Adipocyte (in vitro differentiated cells): Measurements from ENCODE around the gene PRKAR2A.
"Not testable (repeated sequence)": the region's sequence is repeated elsewhere in the genome, so short reads cannot be mapped to it uniquely, and the experiment has no call there.

ENCODE experiments used
- DNase-seq: peaks from one replicate; pipeline ENCODE4 v3.0.0-alpha.2; 2015; ENCODE audit warnings: low read depth
- H3K27me3 ChIP-seq: replicated peaks from 2 replicates; pipeline ENCODE4 v1.7.0; 2013; ENCODE audit warnings: mild to moderate bottlenecking, low read length, moderate library complexity; ENCODE audit not compliant: control insufficient read depth, insufficient read depth
- H3K36me3 ChIP-seq: 2 replicates; pipeline ENCODE4 v1.7.0; 2013; ENCODE audit warnings: low read length, mild to moderate bottlenecking, moderate library complexity; ENCODE audit not compliant: control insufficient read depth, insufficient read depth, severe bottlenecking
- H3K4me1 ChIP-seq: 2 replicates; pipeline ENCODE4 v1.7.0; 2013; ENCODE audit warnings: mild to moderate bottlenecking, low read length, moderate library complexity; ENCODE audit not compliant: control insufficient read depth, insufficient read depth
- H3K4me3 ChIP-seq: 2 replicates; pipeline ENCODE4 v1.7.0; 2013; ENCODE audit warnings: mild to moderate bottlenecking, low read length, moderate library complexity
- H3K9ac ChIP-seq: 2 replicates; pipeline ENCODE4 v1.7.0; 2013; ENCODE audit warnings: mild to moderate bottlenecking, low read length, moderate library complexity
- H3K9me3 ChIP-seq: 2 replicates; pipeline ENCODE4 v1.7.0; 2013; ENCODE audit warnings: mild to moderate bottlenecking, low read length, moderate library complexity; ENCODE audit not compliant: control insufficient read depth

The PRKAR2A gene

DNA sequence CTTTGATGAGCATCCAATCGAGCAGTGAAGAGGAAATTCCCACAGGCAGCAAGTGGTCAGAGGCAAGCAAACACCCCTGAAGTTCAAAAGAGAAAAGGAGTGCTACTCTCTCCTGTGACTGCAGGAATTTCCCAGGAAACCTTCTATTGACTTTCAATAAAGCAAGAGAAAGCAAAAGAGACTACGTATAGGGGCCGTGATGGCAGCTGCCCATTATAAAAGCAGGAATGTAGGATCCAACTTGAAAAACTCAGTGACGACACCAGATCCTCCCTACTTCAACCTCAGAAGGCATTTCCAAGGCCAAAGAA lies 77.5 kb downstream of the PRKAR2A start:
- Histone ChIP-seq H3K27me3 (no peaks in the 10 kb centered on the region), H3K9ac (no peak overlapping the region), H3K9me3 (no peaks in the 10 kb centered on the region), H3K4me1 (no peaks in the 10 kb centered on the region), H3K36me3 (peaks cover 67% of the 10 kb centered on the region), H3K4me3 (no peak overlapping the region)
- no peak for DNase-seq

DNA sequence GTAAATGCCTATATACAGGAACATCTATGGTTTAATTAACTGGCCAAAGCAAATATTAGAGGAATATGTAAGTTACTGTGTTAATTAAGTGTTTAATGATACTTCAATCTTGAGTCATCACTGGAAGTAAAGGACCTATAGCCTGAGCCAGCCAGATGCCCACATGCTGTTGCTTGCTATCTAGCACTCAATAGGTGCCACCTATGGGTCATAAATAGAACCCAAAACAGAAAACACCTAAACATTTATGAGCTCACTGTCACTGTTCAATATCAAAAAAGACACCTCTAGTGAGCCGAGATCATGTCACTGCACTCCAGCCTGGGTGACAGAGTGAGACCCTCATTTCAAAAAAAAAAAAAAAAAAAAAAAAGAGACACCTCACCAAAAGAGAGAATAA lies 82.3 kb downstream of the PRKAR2A start:
- H3K27me3 ChIP-seq = no peaks in the 10 kb centered on the region
- no peaks in the 10 kb centered on the region for H3K9me3 ChIP-seq
- H3K4me3 ChIP-seq = no peak overlapping the region
- H3K4me1 ChIP-seq = no peaks in the 10 kb centered on the region
- peaks cover 64% of the 10 kb centered on the region for H3K36me3 ChIP-seq
- DNase-seq = peak; percentile 11
- H3K9ac ChIP-seq = no peak overlapping the region

DNA sequence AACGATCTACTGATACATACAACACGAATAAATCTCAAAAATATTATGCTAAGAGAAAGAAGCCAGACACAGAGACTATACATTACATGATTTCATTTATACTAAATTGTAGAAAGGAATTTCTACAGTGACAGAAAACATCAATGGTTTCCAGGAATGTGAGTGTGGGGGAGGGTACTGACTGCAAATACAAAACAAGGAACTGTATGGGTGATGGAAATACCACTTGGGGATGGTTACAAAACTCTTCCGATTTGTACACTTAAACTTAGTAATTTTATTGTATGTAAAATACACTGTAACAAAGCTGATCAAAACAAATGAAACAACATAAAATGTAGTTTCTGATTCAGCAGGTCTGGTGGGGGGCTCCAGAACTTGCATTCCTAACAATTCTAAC lies 84.9 kb downstream of the PRKAR2A start:
- no peaks in the 10 kb centered on the region for H3K9me3 ChIP-seq
- no peak overlapping the region for H3K9ac ChIP-seq
- peaks cover 74% of the 10 kb centered on the region for H3K36me3 ChIP-seq
- H3K4me1 ChIP-seq = no peaks in the 10 kb centered on the region
- no peak for DNase-seq
- H3K4me3 ChIP-seq = no peak overlapping the region
- no peaks in the 10 kb centered on the region for H3K27me3 ChIP-seq

DNA sequence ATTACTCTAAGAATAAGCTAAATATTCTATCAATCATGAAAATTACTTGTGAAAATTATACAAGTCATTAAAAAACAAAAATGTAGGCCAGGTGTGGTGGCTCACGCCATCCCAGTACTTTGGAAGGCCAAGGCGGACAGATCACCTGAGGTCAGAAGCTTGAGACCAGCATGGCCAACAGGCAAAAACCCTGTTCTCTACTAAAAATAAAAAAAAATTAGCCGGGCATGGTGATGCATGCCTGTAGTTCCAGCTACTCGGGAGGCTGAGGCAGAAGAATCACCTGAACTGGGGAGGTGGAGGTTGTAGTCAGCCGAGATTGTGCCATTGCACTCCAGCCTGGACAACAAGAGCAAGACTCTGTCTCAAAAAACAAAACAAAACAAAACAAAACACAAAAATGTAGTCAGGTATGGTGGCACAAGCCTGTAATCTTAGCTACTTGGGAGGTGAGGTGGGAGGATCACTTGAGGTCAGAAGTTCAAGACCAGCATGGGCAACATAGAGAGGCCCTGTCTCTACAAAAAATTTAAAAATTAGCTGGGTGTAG lies 87.6 kb downstream of the PRKAR2A start:
- H3K9me3 ChIP-seq, H3K27me3 ChIP-seq, H3K4me3 ChIP-seq, H3K4me1 ChIP-seq, DNase-seq, H3K9ac ChIP-seq: not testable (repeated sequence)
- H3K36me3 ChIP-seq = peaks cover 84% of the 10 kb centered on the region

DNA sequence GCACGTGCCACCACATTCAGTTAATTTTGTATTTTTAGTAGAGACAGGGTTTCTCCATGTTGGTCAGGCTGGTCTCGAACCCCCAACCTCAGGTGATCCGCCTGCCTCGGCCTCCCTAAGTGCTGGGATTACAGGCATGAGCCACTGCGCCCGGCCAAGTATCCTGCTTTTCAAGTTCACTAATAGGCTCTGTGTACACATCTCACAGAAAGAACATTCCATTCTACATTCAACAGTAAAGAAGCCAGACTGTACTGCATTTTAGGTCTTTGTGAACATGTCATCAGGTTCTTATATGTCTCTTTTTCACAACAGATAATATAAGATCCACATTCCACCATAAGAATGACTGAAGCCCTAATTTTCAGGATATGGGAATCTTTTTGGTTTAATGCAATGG lies 88.1 kb downstream of the PRKAR2A start:
- not testable (repeated sequence) for H3K4me3 ChIP-seq, H3K9me3 ChIP-seq, H3K4me1 ChIP-seq, H3K27me3 ChIP-seq, H3K9ac ChIP-seq
- peaks cover 80% of the 10 kb centered on the region for H3K36me3 ChIP-seq
- peak; percentile 22 for DNase-seq

DNA sequence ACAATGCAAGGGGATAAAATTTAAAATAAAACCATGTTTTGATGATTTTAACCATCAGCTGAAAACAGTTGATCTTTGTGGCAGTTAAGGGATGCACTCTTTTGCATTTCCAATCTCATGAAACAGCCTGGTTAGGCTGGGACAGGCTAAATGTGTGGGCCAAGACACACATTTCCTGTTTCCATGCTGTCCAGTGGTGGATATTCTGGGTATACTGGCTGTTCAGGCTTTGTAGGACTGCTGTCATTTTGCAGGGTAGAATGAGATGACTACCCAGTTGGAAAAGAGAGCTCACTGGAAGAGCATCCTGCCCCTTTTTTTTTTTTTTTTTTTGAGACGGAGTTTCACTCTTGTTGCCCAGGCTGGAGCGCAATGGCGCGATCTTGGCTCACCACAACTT lies 88.6 kb downstream of the PRKAR2A start:
- Histone ChIP-seq H3K4me1 (peaks cover 3% of the 10 kb centered on the region), H3K36me3 (peaks cover 80% of the 10 kb centered on the region), H3K9me3 (no peaks in the 10 kb centered on the region), H3K4me3 (no peak overlapping the region), H3K9ac (no peak overlapping the region), H3K27me3 (no peaks in the 10 kb centered on the region)
- DNase-seq = no peak

DNA sequence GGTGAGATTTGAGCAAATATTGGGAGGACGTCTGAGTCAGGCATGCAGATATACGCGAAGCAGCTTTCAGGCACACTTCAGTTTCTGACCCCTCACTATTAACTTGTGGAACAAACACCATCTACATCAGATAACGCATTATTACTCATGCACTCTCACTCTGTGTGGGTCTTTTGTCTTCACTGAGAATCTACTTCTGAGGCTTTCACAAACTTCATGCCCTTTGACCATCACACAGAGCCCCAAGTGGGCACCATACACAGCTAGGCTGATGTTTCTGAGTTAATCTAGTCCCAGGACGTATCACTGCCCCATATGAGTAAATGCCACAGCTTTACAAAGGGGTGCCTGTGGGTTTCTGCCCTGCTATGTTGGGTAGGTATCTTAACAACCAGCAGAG lies 91.0 kb downstream of the PRKAR2A start:
- no peak overlapping the region for H3K4me3 ChIP-seq
- H3K36me3 ChIP-seq = peaks cover 76% of the 10 kb centered on the region
- no peaks in the 10 kb centered on the region for H3K9me3 ChIP-seq
- H3K27me3 ChIP-seq = no peaks in the 10 kb centered on the region
- peaks cover 3% of the 10 kb centered on the region for H3K4me1 ChIP-seq
- no peak for DNase-seq
- no peak overlapping the region for H3K9ac ChIP-seq

DNA sequence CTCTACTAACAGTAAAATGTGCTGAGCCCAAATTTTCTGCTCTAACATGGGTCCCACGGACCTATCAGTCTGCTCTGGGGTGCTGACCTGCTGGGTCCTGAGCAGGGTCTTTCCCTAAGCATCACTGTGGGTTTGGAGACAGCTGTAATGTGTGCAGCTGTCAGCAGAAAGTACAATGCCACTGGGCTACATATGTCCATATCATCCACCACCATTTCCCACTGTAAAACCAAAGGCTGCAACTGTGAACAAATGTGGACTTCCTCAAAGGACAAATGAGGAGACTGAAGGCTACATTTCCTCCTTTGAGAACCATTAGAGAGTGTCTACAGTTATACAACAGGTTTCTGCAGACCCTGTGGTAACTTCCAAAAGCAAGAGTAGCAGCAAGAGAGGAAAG lies 96.8 kb downstream of the PRKAR2A start:
- H3K9ac ChIP-seq = no peak overlapping the region
- H3K36me3 ChIP-seq = peaks cover 83% of the 10 kb centered on the region
- no peak overlapping the region for H3K4me3 ChIP-seq
- H3K4me1 ChIP-seq = peaks cover 14% of the 10 kb centered on the region
- no peaks in the 10 kb centered on the region for H3K27me3 ChIP-seq
- no peaks in the 10 kb centered on the region for H3K9me3 ChIP-seq
- DNase-seq = no peak

DNA sequence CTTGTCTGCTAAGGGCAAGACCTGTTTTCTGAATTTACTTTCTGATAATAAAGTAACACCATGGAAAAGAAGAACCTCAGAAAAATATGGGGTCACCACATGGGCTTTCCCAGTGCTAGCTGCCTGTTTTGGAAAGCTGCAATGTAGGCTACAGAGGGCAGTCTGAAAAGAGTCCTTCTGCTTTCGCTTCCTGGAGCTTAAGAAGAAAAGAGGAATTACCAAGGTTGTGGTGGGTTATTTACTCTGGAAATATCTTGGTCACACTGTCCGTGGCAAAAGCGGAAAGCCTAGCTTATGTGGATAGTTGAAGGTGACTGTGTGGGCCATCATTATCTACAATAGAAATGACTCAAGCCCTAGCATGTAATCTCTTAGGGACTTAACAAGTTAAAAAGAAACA lies 98.9 kb downstream of the PRKAR2A start:
- Histone ChIP-seq H3K4me3 (no peak overlapping the region), H3K27me3 (no peaks in the 10 kb centered on the region), H3K4me1 (peaks cover 11% of the 10 kb centered on the region), H3K36me3 (peaks cover 77% of the 10 kb centered on the region), H3K9me3 (peaks cover 5% of the 10 kb centered on the region), H3K9ac (no peak overlapping the region)
- no peak for DNase-seq

DNA sequence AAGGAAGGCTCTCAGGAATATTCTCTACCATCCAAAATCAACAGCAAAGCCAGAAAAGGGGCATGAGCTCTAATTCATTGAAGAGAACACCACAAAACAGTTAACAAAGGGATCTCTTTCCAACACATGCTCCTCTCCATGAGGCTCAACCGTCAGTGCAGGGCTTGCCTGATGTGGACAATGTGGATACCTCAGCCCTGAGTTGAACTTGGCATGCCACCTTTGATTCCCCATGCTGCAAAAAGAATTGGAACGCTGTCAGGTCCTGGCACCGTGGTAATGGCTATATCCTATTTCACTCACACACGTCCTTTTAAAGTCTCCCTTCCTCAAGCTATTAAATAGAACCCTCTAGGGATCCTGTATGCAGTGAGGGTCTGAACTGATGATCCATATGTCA lies 100.0 kb downstream of the PRKAR2A start:
- peaks cover 11% of the 10 kb centered on the region for H3K4me1 ChIP-seq
- H3K4me3 ChIP-seq = no peak overlapping the region
- peaks cover 5% of the 10 kb centered on the region for H3K9me3 ChIP-seq
- no peak for DNase-seq
- peaks cover 71% of the 10 kb centered on the region for H3K36me3 ChIP-seq
- no peak overlapping the region for H3K9ac ChIP-seq
- H3K27me3 ChIP-seq = no peaks in the 10 kb centered on the region

DNA sequence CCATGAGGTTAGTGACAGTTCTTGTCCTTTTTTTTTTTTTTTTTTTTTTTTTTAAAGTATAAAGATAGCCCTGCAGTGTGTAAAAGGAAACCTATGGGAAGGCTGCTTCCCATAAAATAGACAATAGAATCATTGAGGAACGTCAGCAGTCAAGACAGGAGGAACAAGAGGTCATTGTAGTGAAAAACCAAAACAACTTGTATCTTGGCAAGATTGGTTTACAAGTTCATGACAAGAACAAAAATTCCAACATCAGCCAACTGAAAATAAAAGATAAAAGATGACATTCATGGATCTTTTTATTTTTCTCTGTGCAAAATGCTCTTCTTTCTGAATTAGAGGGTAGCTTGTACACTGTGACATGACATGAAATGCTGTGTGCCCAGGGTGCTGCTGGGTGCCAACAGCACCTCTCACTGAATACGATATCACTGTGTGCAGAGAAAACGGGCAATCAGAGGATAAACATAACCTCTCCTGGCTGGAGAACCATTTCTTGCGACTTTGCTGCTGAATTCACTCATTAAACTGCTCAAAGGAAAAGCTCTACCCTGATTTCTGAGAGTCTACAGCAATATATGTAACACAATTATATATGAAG lies 100.6 kb downstream of the PRKAR2A start:
- no peak overlapping the region for H3K4me3 ChIP-seq
- H3K9me3 ChIP-seq = peaks cover 5% of the 10 kb centered on the region
- H3K36me3 ChIP-seq = peaks cover 66% of the 10 kb centered on the region
- H3K27me3 ChIP-seq = no peaks in the 10 kb centered on the region
- no peak overlapping the region for H3K9ac ChIP-seq
- H3K4me1 ChIP-seq = peaks cover 14% of the 10 kb centered on the region
- DNase-seq = no peak

DNA sequence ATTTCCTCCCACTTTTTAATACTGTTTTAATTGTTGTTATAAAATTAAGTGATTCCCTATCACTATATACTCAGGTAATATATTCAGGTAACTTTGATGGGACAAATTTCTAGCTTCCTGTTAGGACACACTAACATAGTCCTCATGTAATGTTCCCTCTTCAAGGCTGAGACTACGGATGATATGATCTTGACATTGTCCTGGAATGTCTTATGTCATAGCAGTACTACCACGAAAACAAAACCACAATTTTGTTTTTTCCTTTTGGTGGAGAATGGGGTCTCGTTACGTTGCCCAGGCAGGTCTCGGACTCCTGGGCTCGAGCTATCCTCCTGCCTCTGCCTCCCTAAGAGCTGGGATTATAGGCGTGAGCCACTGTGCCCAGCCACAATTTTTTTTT lies 103.9 kb downstream of the PRKAR2A start:
- peaks cover 39% of the 10 kb centered on the region for H3K36me3 ChIP-seq
- H3K4me3 ChIP-seq = no peak overlapping the region
- H3K4me1 ChIP-seq = peaks cover 45% of the 10 kb centered on the region
- peaks cover 5% of the 10 kb centered on the region for H3K9me3 ChIP-seq
- DNase-seq = no peak
- H3K9ac ChIP-seq = no peak overlapping the region
- H3K27me3 ChIP-seq = no peaks in the 10 kb centered on the region
